Panc1 (cell line): ENCODE data around the gene RASSF4. TPM values are rescaled to one million over a fixed set of nuclear protein-coding genes. Genes with fewer than 3 reads are reported as not detected.
A peak's percentile ranks its signal among the peaks of the same experiment; 100 is the strongest.

ENCODE experiments used
- ATAC-seq: fragments of 200-7000 bp; cut with Tn5 transposase; 2 replicates; pipeline ENCODE4 v1.9.1; 2020; ENCODE audit warnings: mild to moderate bottlenecking, moderate library complexity
- BruUV-seq: library from RNA; stranded (reverse); fragments of 400-500 nt; replicated peaks from 2 replicates; lab custom pipeline; 2021; lab: Mats Ljungman, UMichigan
- CTCF ChIA-PET: fragments of 300-600 bp; sonication (Branson Sonifier 250); formaldehyde crosslinking; loops from one replicate; lab custom pipeline; 2022; ENCODE audit warnings: antibody characterized with exemption; lab: Charles Lee
- POLR2A ChIA-PET: fragments of 300-600 bp; sonication (Branson Sonifier 250); formaldehyde crosslinking; loops from one replicate; lab custom pipeline; 2022; ENCODE audit warnings: antibody characterized with exemption; lab: Charles Lee
- DNase-seq: peaks from one replicate; pipeline ENCODE4 v3.0.0-alpha.2; 2010; ENCODE audit warnings: low read depth, low spot score
- H3K27ac ChIP-seq: 2 replicates; pipeline ENCODE4 v1.5.1; 2011; ENCODE audit warnings: mild to moderate bottlenecking, low read length, inconsistent platforms
- H3K27me3 ChIP-seq: fragments of 200-500 bp; sonication (Bioruptor generic); 2 replicates; pipeline ENCODE4 v1.6.0; 2014; ENCODE audit warnings: low read length, inconsistent platforms; ENCODE audit not compliant: control insufficient read depth, insufficient read depth
- H3K36me3 ChIP-seq: fragments of 200-500 bp; sonication (Bioruptor generic); 2 replicates; pipeline ENCODE4 v1.5.1; 2014; ENCODE audit warnings: inconsistent platforms, mild to moderate bottlenecking, low read length, moderate library complexity; ENCODE audit not compliant: control insufficient read depth, insufficient read depth
- H3K4me1 ChIP-seq: 2 replicates; pipeline ENCODE4 v1.5.1; 2011; ENCODE audit warnings: inconsistent platforms, mild to moderate bottlenecking, low read length, moderate library complexity; ENCODE audit not compliant: control insufficient read depth, insufficient read depth
- H3K4me3 ChIP-seq, 2 experiments: 2 replicates each; pipeline ENCODE4 v1.5.1; 2011 to 2012; ENCODE audit warnings: low read depth in 2 of 2, low read length in 2 of 2, mild to moderate bottlenecking in 2 of 2, inconsistent platforms in 1 of 2, moderate library complexity in 1 of 2
- H3K9me3 ChIP-seq: fragments of 200-500 bp; sonication (Bioruptor generic); 2 replicates; pipeline ENCODE4 v1.5.1; 2014; ENCODE audit warnings: low read depth, mild to moderate bottlenecking, inconsistent platforms, low read length, moderate library complexity; ENCODE audit not compliant: control insufficient read depth, insufficient read depth
- POLR2AphosphoS5 ChIP-seq: IDR thresholded peaks from 2 replicates; pipeline ENCODE4 v1.6.1; 2012; ENCODE audit warnings: mild to moderate bottlenecking, low read depth, low read length, moderate library complexity
- SIN3A ChIP-seq: IDR thresholded peaks from 2 replicates; pipeline ENCODE4 v1.6.1; 2012; ENCODE audit warnings: low read depth, mild to moderate bottlenecking, low read length, moderate library complexity, borderline replicate concordance; ENCODE audit not compliant: insufficient read depth
- TCF7L2 ChIP-seq: IDR thresholded peaks from 2 replicates; pipeline ENCODE4 v1.6.1; 2011; ENCODE audit warnings: mild to moderate bottlenecking, low read depth, low read length, inconsistent platforms
- in situ Hi-C: cut with HindIII; loops from 2 replicates; pipeline ENCODE4 v1.10.0; 2016; ENCODE audit warnings: low sequenced_read_pairs, low pct_unique_long_range_greater_than_20kb
- intact Hi-C: fragments of 100-400 bp; cut with micrococcal nuclease; formaldehyde crosslinking; loops from one replicate; pipeline ENCODE4 v1.10.0; 2022; ENCODE audit not compliant: unreplicated experiment
- total RNA-seq: library from RNA; stranded (reverse); gene quantifications from one replicate; pipeline ENCODE4 v1.2.1, GENCODE V29; 2021; ENCODE audit not compliant: unreplicated experiment
- TF ChIP-seq, protein P1 (sequence below): fragments of 450-650 bp; IDR thresholded peaks from 2 replicates; pipeline ENCODE4 v1.5.1; 2017; ENCODE audit warnings: mild to moderate bottlenecking
- TF ChIP-seq, protein P2 (sequence below), 2 experiments: IDR thresholded peaks; 2 replicates each; pipeline ENCODE4 v1.6.1; 2011 to 2012; ENCODE audit warnings: low read depth in 2 of 2, control low read depth in 1 of 2, low read length in 1 of 2, mild to moderate bottlenecking in 1 of 2, moderate library complexity in 1 of 2; ENCODE audit not compliant: insufficient read depth in 1 of 2

Gene RASSF4
- total RNA-seq, 1 experiment from 2014 or later = 13.9 TPM

DNA sequence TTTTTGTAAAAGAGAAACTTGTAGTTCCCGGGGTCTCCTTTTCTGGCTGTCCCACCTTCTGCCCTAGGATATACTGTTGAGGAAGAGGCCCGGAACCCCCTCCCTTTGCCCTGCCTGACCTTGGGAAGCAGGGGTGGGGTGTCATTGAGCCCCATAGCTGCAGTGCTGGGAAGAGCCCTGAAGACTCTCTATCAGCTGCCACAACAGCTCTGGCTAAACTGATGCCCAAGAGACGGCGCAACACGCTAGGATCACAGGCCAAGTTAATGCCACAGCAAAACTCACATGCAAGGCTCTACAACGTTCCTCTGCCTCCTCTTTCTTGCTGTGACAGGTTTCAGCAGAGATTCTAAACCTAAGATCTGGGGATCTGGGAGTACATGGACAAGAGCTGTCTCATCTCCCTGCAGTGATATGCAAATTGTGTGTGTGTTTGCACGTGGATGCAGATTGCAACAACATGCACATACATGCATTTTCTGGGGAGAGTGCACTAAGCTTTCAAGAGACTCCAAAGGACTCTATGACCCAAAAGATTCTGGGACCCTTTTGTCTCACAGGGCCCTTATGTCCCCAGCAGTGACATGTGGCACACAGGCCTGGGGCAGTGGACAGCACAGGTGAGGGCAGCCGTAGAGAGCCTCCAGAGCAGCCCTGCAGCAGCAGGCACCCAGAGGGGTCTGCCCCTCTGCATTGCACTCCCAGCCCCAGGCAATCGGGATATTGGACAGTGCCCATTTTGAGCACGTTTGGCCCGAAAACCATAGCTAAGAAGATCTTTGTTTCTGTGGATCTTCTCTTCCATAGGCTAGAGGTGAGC lies 2.5 kb downstream of the RASSF4 start:
- no peak overlapping the region for H3K4me3 ChIP-seq
- no peak for DNase-seq
- BruUV-seq = no TSS peak
- no peaks in the 10 kb centered on the region for H3K36me3 ChIP-seq
- H3K27me3 ChIP-seq = no peaks in the 10 kb centered on the region
- H3K27ac ChIP-seq = no peak overlapping the region; the same call in 1 of the 2 replicates
- H3K9me3 ChIP-seq = no peaks in the 10 kb centered on the region
- intact Hi-C loops (no loop called here), in situ Hi-C loops (no loop called here)
- CTCF ChIA-PET = interaction anchor here (0.7 to 1.3 kb wide), 2 partner anchors 14 to 847 kb away, joined by 6 to 10 read pairs; no protein-coding TSS in a partner anchor
- H3K4me1 ChIP-seq = peaks cover 53% of the 10 kb centered on the region
- POLR2A ChIA-PET = no interaction called here
- no peak for ATAC-seq
- TF ChIP-seq TCF7L2 (no peak), POLR2AphosphoS5 (no peak), SIN3A (no peak)
- TF ChIP-seq, protein P1, sequence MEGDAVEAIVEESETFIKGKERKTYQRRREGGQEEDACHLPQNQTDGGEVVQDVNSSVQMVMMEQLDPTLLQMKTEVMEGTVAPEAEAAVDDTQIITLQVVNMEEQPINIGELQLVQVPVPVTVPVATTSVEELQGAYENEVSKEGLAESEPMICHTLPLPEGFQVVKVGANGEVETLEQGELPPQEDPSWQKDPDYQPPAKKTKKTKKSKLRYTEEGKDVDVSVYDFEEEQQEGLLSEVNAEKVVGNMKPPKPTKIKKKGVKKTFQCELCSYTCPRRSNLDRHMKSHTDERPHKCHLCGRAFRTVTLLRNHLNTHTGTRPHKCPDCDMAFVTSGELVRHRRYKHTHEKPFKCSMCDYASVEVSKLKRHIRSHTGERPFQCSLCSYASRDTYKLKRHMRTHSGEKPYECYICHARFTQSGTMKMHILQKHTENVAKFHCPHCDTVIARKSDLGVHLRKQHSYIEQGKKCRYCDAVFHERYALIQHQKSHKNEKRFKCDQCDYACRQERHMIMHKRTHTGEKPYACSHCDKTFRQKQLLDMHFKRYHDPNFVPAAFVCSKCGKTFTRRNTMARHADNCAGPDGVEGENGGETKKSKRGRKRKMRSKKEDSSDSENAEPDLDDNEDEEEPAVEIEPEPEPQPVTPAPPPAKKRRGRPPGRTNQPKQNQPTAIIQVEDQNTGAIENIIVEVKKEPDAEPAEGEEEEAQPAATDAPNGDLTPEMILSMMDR = no peak
- TF ChIP-seq, protein P2, sequence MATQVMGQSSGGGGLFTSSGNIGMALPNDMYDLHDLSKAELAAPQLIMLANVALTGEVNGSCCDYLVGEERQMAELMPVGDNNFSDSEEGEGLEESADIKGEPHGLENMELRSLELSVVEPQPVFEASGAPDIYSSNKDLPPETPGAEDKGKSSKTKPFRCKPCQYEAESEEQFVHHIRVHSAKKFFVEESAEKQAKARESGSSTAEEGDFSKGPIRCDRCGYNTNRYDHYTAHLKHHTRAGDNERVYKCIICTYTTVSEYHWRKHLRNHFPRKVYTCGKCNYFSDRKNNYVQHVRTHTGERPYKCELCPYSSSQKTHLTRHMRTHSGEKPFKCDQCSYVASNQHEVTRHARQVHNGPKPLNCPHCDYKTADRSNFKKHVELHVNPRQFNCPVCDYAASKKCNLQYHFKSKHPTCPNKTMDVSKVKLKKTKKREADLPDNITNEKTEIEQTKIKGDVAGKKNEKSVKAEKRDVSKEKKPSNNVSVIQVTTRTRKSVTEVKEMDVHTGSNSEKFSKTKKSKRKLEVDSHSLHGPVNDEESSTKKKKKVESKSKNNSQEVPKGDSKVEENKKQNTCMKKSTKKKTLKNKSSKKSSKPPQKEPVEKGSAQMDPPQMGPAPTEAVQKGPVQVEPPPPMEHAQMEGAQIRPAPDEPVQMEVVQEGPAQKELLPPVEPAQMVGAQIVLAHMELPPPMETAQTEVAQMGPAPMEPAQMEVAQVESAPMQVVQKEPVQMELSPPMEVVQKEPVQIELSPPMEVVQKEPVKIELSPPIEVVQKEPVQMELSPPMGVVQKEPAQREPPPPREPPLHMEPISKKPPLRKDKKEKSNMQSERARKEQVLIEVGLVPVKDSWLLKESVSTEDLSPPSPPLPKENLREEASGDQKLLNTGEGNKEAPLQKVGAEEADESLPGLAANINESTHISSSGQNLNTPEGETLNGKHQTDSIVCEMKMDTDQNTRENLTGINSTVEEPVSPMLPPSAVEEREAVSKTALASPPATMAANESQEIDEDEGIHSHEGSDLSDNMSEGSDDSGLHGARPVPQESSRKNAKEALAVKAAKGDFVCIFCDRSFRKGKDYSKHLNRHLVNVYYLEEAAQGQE (IDR thresholded peaks at IDR 0.05; ENCODE audit: insufficient read depth in 1 of 2, low read depth in 2 of 2, low read length in 1 of 2) = no peak

DNA sequence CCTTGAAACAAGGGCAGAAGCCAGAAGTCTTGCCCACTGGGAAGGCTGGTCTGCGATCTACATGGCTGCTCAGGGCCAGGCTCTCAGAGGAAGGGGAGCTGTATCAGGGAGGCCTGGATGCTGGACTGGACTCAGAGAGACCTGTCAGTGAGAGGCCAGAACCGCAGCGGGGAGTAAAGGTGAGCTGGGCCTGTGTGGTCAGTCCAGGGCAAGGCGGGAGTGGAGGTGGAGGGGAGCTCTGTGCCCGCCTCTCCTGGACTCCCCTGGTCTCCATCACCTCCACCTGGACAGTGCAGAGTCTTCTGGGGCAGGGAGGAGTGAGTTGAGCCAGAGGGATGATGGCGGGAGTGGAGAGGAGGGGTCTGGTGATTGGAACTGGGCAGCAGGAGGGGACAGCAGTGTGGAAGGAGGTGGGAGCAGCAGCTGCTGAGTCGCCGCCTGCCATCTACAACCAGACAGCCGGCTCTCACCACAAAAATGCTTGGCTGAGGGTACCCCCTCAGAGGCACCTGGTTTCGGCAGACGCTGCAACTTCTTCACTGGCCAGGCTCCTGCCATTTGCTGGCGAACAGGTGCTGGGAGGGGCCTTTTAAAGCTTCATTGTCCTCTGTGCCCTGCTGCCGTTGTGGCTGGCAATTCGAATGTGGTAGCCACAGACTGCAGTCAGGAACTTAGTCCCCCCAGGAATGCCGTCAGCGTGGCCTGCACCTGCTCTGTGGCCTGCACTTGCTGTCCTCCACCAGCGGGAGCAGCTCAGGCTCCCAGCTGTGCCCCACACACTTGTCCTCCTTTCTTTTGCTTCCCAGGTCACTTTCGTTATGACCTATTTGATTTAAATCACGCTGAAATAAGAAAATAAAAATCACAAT lies 3.5 kb downstream of the RASSF4 start:
- TF ChIP-seq, protein P2 (IDR thresholded peaks at IDR 0.05; ENCODE audit: insufficient read depth in 1 of 2, low read depth in 2 of 2, low read length in 1 of 2) = no peak
- no peak for TF ChIP-seq SIN3A
- TF ChIP-seq POLR2AphosphoS5 = no peak
- TF ChIP-seq, protein P1 = peak; percentile 54
- TF ChIP-seq TCF7L2 = no peak
- H3K4me1 ChIP-seq = peaks cover 55% of the 10 kb centered on the region
- CTCF ChIA-PET = interaction anchor here (0.7 to 1.3 kb wide), 3 partner anchors 13 to 846 kb away, joined by 3 to 10 read pairs (median 6); no protein-coding TSS in a partner anchor
- DNase-seq = no peak
- peak overlapping the region; percentile 67 for H3K27ac ChIP-seq
- POLR2A ChIA-PET = interaction anchor here (0.6 kb wide), 1 partner anchor 13 kb away, joined by 3 read pairs; no protein-coding TSS in a partner anchor
- H3K9me3 ChIP-seq = no peaks in the 10 kb centered on the region
- peak overlapping the region in 1 of 2 experiments; percentile 20; a peak in 2 of 4 replicates for H3K4me3 ChIP-seq
- intact Hi-C loops = no loop called here
- BruUV-seq = no TSS peak
- no peaks in the 10 kb centered on the region for H3K36me3 ChIP-seq
- in situ Hi-C loops = no loop called here
- no peaks in the 10 kb centered on the region for H3K27me3 ChIP-seq
- ATAC-seq = no peak; the same call in 1 of the 2 replicates
